Natural killer cell (primary cell): ENCODE data around the gene RGS6. TPM values are rescaled to one million over a fixed set of nuclear protein-coding genes. Genes with fewer than 3 reads are reported as not detected.

Experiments used
- ATAC-seq, 3 donors: fragments of 150-1000 bp in 2 of 3; fragments of 200-7000 bp in 1 of 3; cut with Tn5 transposase; 1 replicate in 1 of 3; 2 replicates in 2 of 3; pipeline ENCODE4 v1.10.0; 2021; ENCODE audit warnings: mild to moderate bottlenecking in 2 of 3, moderate library complexity in 2 of 3
- DNase-seq, 2 donors: peaks; one replicate each; pipeline versions ENCODE4 v3.0.0 to v3.0.0-alpha.2; 2013 to 2021; ENCODE audit warnings: mixed read lengths in 1 of 2
- H3K27ac ChIP-seq: one replicate; pipeline ENCODE4 v1.5.1; 2013; ENCODE audit warnings: mild to moderate bottlenecking, low read length
- H3K27me3 ChIP-seq: one replicate; pipeline ENCODE4 v1.6.1; 2013; ENCODE audit warnings: low read length; ENCODE audit not compliant: control insufficient read depth, insufficient read depth
- H3K36me3 ChIP-seq: one replicate; pipeline ENCODE4 v1.6.1; 2013; ENCODE audit warnings: low read length; ENCODE audit not compliant: control insufficient read depth, insufficient read depth
- H3K4me1 ChIP-seq: one replicate; pipeline ENCODE4 v1.6.1; 2013; ENCODE audit warnings: low read length; ENCODE audit not compliant: control insufficient read depth, insufficient read depth
- H3K4me3 ChIP-seq: one replicate; pipeline ENCODE4 v1.5.1; 2013; ENCODE audit warnings: low read length
- H3K9me3 ChIP-seq: one replicate; pipeline ENCODE4 v1.6.1; 2013; ENCODE audit warnings: low read length; ENCODE audit not compliant: control insufficient read depth, insufficient read depth
- H3K27ac Mint-ChIP-seq, 2 donors: one replicate each; pipeline ENCODE4 v1.8.0; 2022; ENCODE audit warnings: mild to moderate bottlenecking in 2 of 2, mixed read lengths in 2 of 2, moderate library complexity in 1 of 2
- H3K27me3 Mint-ChIP-seq, 2 donors: one replicate each; pipeline ENCODE4 v1.8.0; 2022; ENCODE audit warnings: low read depth in 2 of 2, mixed read lengths in 2 of 2
- H3K36me3 Mint-ChIP-seq: one replicate; pipeline ENCODE4 v1.8.0; 2022; ENCODE audit warnings: mixed read lengths
- H3K4me1 Mint-ChIP-seq, 2 donors: one replicate each; pipeline ENCODE4 v1.8.0; 2022; ENCODE audit warnings: mixed read lengths in 2 of 2
- H3K4me3 Mint-ChIP-seq: one replicate; pipeline ENCODE4 v1.8.0; 2022; ENCODE audit warnings: mild to moderate bottlenecking, moderate library complexity, mixed read lengths
- H3K9me3 Mint-ChIP-seq, 2 donors: one replicate each; pipeline ENCODE4 v1.8.0; 2022; ENCODE audit warnings: mixed read lengths in 2 of 2
- WGBS: methylation state at CpG from one replicate; pipeline ENCODE4 v1.1.7; 2013; ENCODE audit warnings: missing lambda C conversion rate; ENCODE audit not compliant: insufficient coverage; 5-methylcytosine and 5-hydroxymethylcytosine counted together
- intact Hi-C: fragments of 100-400 bp; cut with micrococcal nuclease; formaldehyde crosslinking; loops from one replicate; pipeline ENCODE4 v1.14.2; 2022
- total RNA-seq, 4 donors: library from RNA; stranded (reverse); fragments of 120-200 nt in 1 of 4; gene quantifications; one replicate each; pipeline versions ENCODE4 v1.2.3 to v1.2.4, GENCODE V29; 2013 to 2022
- TF ChIP-seq, protein P1 (sequence below): fragments of 200-600 bp; IDR thresholded peaks from one replicate; pipeline ENCODE4 v1.8.0; 2022; ENCODE audit warnings: antibody characterized with exemption

RGS6 gene
- total RNA-seq, 3 donors from 2014 or later (not counting 1 experiment from before 2014, with no cell fraction given), result 0.75 to 1.4 TPM; not detected in 1

DNA sequence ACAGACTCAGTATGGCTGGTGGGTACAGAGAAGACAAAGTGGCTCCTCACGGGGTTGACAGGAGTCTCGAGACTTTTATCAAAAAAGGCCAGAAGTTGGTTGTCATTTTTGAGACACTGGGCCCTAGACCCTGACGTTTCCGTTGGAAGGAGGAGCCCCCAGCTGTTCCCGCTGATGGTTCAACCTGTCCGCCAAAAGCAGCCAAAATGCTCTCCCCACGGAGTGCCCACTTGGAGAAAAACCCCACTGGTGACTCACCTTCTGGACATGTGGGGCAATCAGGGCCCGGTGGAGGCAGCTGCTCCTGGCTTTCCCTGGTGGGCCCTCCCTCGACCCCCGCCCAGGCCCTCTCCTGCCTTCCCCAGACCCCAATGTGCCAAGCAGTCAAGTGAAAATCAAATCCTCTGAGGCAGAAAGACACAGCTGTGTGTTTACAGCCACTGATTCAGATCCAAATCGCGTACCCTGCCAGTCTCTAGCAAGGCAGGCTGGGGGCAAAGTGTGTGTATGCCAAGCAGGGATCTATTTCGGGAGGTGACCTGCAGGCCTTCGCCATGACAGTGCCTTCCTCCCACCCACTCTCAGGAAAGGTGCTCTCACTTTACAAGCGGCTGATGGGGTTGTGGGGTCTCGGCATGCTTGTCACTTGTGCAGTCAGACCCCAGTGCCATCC, 614.3 kb downstream of the RGS6 start:
- Mint-ChIP-seq H3K9me3 (no peaks in the 10 kb centered on the region), H3K4me1 (peaks cover 8 to 13% of the 10 kb centered on the region in 2 donors), H3K27ac (no peak overlapping the region), H3K27me3 (peaks cover 55 to 72% of the 10 kb centered on the region in 2 donors), H3K4me3 (no peak overlapping the region), H3K36me3 (no peaks in the 10 kb centered on the region)
- intact Hi-C loops, result no loop called here
- DNase-seq, result no peak
- H3K36me3 ChIP-seq, result no peaks in the 10 kb centered on the region
- H3K27me3 ChIP-seq, result no peaks in the 10 kb centered on the region
- H3K9me3 ChIP-seq, result no peaks in the 10 kb centered on the region
- TF ChIP-seq, protein P1, sequence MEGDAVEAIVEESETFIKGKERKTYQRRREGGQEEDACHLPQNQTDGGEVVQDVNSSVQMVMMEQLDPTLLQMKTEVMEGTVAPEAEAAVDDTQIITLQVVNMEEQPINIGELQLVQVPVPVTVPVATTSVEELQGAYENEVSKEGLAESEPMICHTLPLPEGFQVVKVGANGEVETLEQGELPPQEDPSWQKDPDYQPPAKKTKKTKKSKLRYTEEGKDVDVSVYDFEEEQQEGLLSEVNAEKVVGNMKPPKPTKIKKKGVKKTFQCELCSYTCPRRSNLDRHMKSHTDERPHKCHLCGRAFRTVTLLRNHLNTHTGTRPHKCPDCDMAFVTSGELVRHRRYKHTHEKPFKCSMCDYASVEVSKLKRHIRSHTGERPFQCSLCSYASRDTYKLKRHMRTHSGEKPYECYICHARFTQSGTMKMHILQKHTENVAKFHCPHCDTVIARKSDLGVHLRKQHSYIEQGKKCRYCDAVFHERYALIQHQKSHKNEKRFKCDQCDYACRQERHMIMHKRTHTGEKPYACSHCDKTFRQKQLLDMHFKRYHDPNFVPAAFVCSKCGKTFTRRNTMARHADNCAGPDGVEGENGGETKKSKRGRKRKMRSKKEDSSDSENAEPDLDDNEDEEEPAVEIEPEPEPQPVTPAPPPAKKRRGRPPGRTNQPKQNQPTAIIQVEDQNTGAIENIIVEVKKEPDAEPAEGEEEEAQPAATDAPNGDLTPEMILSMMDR, result no peak
- no peak for ATAC-seq
- no peak overlapping the region for H3K27ac ChIP-seq
- peaks cover 33% of the 10 kb centered on the region for H3K4me1 ChIP-seq
- WGBS, result 81% methylated on average over 16 of the region's 16 CpGs
- H3K4me3 ChIP-seq, result no peak overlapping the region

DNA sequence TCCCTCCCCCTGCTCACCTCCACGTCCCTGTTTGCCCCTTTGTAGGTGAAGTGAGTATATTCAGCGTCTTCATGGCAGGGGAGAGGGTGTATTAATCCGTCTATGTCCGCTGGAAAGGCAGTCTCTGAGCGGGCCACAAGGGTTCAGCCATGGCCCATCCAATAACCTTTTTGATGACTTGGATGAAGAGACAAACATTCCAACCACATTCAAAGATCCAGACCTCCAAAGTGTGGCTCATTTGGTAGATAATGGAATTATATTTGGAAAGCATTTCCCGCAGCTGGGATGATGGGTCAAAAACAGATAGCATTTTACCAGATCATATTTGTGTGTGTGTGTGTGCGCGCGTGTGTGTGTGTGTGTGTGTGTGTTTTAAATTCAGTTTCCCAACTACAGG, 615.8 kb downstream of the RGS6 start:
- Histone ChIP-seq H3K4me1 (peaks cover 33% of the 10 kb centered on the region), H3K36me3 (no peaks in the 10 kb centered on the region), H3K9me3 (no peaks in the 10 kb centered on the region), H3K27ac (no peak overlapping the region), H3K4me3 (no peak overlapping the region), H3K27me3 (no peaks in the 10 kb centered on the region)
- TF ChIP-seq, protein P1, result no peak
- WGBS, result 96% methylated on average over 8 of the region's 9 CpGs
- intact Hi-C loops, result no loop called here
- H3K36me3 Mint-ChIP-seq, result no peaks in the 10 kb centered on the region
- H3K27ac Mint-ChIP-seq, result no peak overlapping the region
- H3K9me3 Mint-ChIP-seq, result no peaks in the 10 kb centered on the region
- no peak for ATAC-seq
- H3K4me1 Mint-ChIP-seq, result peaks cover 8 to 13% of the 10 kb centered on the region in 2 donors
- peaks cover 59 to 85% of the 10 kb centered on the region in 2 donors for H3K27me3 Mint-ChIP-seq
- no peak for DNase-seq
- H3K4me3 Mint-ChIP-seq, result no peak overlapping the region

DNA sequence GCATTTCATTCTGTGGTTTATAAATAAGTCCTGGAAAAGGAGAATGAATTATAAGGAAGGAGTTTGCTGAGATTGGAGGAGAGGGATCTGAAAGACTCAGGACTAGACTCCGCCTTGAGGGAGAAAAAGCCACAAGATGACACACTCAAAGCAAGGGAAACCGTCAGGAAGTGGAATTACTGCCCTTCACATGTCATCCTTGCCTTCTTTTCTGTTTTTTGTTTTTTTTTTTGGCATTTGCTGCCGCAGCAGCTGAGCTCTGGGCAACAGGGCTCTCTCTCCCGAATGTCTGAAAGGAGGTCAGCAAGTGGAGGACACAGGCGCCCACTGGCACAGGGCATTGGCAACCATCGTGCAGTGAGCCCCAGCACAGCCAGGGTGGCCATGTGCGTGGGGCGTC, 616.8 kb downstream of the RGS6 start:
- H3K4me3 Mint-ChIP-seq, result no peak overlapping the region
- peaks cover 59 to 85% of the 10 kb centered on the region in 2 donors for H3K27me3 Mint-ChIP-seq
- H3K9me3 Mint-ChIP-seq, result no peaks in the 10 kb centered on the region

More for the DNA sequence above, 616.8 kb downstream of the RGS6 start:
- H3K4me1 Mint-ChIP-seq, result peaks cover 8 to 12% of the 10 kb centered on the region in 2 donors
- TF ChIP-seq, protein P1, result no peak
- 90% methylated on average over 8 of the region's 8 CpGs for WGBS
- H3K27ac ChIP-seq, result no peak overlapping the region
- no peak overlapping the region for H3K4me3 ChIP-seq
- H3K36me3 ChIP-seq, result no peaks in the 10 kb centered on the region
- intact Hi-C loops, result no loop called here
- H3K36me3 Mint-ChIP-seq, result no peaks in the 10 kb centered on the region
- H3K27ac Mint-ChIP-seq, result no peak overlapping the region
- no peak for ATAC-seq
- DNase-seq, result no peak
- peaks cover 27% of the 10 kb centered on the region for H3K4me1 ChIP-seq
- H3K27me3 ChIP-seq, result no peaks in the 10 kb centered on the region
- no peaks in the 10 kb centered on the region for H3K9me3 ChIP-seq
